Bronchial epithelial cell (primary cell): Measurements from ENCODE around the gene RHOD. TPM values are rescaled to one million over a fixed set of nuclear protein-coding genes. Genes with fewer than 3 reads are reported as not detected.

Experiments
- DNase-seq: peaks from one replicate; pipeline ENCODE4 v3.0.0-alpha.2; 2010; ENCODE audit warnings: low read depth
- FAIRE-seq: peaks from 2 replicates; lab custom pipeline; 2011; peaks lifted over from hg19 to GRCh38; lab: Jason Lieb, UNC
- H3K27me3 ChIP-seq: 2 replicates; pipeline ENCODE4 v1.5.1; 2011; ENCODE audit warnings: low read length; ENCODE audit not compliant: control insufficient read depth, insufficient read depth
- H3K36me3 ChIP-seq: 2 replicates; pipeline ENCODE4 v1.5.1; 2011; ENCODE audit warnings: low read length; ENCODE audit not compliant: control insufficient read depth, insufficient read depth
- H3K4me3 ChIP-seq: 2 replicates; pipeline ENCODE4 v1.5.1; 2011; ENCODE audit warnings: mild to moderate bottlenecking, low read depth, low read length, control low read depth
- total RNA-seq: library from RNA; depleted of rRNA; stranded (reverse); fragments of >200 nt; gene quantifications from 2 replicates; pipeline ENCODE4 v1.2.1, GENCODE V29; 2014
- TF ChIP-seq, protein P1 (sequence below): IDR thresholded peaks from 2 replicates; pipeline ENCODE4 v1.5.1; 2011; ENCODE audit warnings: mild to moderate bottlenecking, moderate library complexity, low read length, control low read depth, inconsistent platforms; ENCODE audit not compliant: insufficient read depth, severe bottlenecking

RHOD gene
- total RNA-seq, 1 donor from 2014 or later, result 222 TPM

DNA sequence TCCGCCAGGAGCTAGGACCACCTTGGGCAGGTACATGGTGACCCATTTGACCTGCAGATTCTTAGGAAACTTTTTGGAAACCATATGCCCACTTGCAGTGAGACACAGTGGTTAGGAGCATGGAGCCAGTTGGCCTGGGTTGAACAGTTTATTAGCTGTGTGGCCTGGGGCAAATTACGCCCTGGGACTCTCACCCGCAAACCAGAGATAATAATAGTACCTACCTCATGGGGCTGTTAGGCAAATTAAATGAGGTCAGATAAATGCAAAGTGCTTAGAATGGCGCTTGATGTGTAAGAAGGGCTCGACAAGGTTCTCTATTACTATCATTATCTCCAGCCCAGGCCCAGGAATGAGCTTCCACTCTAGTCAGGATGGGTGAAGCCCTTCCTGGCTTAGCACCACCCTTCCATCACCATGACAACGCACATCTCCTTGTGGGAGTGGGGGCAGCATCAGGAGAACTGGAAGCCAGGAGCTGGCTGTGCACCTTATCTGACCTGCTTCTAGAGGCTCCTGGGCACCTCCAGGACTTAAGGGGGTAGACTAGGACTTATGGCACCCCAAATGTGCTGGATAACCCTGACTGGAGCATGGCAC is 28.6 kb upstream of the RHOD start:
- no peak for FAIRE-seq

GRCh38 chr11:67029146-67029545 is 27.5 kb upstream of the RHOD start:
- Histone ChIP-seq H3K4me3 (no peak overlapping the region), H3K27me3 (no peaks in the 10 kb centered on the region), H3K36me3 (no peaks in the 10 kb centered on the region)
- DNase-seq, result no peak
- FAIRE-seq, result no peak
- TF ChIP-seq, protein P1, sequence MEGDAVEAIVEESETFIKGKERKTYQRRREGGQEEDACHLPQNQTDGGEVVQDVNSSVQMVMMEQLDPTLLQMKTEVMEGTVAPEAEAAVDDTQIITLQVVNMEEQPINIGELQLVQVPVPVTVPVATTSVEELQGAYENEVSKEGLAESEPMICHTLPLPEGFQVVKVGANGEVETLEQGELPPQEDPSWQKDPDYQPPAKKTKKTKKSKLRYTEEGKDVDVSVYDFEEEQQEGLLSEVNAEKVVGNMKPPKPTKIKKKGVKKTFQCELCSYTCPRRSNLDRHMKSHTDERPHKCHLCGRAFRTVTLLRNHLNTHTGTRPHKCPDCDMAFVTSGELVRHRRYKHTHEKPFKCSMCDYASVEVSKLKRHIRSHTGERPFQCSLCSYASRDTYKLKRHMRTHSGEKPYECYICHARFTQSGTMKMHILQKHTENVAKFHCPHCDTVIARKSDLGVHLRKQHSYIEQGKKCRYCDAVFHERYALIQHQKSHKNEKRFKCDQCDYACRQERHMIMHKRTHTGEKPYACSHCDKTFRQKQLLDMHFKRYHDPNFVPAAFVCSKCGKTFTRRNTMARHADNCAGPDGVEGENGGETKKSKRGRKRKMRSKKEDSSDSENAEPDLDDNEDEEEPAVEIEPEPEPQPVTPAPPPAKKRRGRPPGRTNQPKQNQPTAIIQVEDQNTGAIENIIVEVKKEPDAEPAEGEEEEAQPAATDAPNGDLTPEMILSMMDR, result no peak

More for the DNA sequence above, 28.6 kb upstream of the RHOD start:
- Histone ChIP-seq H3K27me3 (no peaks in the 10 kb centered on the region), H3K36me3 (no peaks in the 10 kb centered on the region), H3K4me3 (no peak overlapping the region)
- DNase-seq, result peak; percentile 24
- TF ChIP-seq, protein P1, result no peak

- DNase-seq, result no peak
- Histone ChIP-seq H3K4me3 (no peak overlapping the region), H3K27me3 (no peaks in the 10 kb centered on the region), H3K36me3 (no peaks in the 10 kb centered on the region)
- TF ChIP-seq, protein P1, result no peak
- no peak for FAIRE-seq
These were observed 25.7 kb upstream of the RHOD start for GRCh38 chr11:67030976-67031375.

GRCh38 chr11:67031791-67032561 is 24.7 kb upstream of the RHOD start:
- FAIRE-seq, result no peak
- Histone ChIP-seq H3K4me3 (no peak overlapping the region), H3K36me3 (no peaks in the 10 kb centered on the region), H3K27me3 (no peaks in the 10 kb centered on the region)
- TF ChIP-seq, protein P1, result no peak
- no peak for DNase-seq

- peak; percentile 70 for DNase-seq
- no peak overlapping the region for H3K4me3 ChIP-seq
- no peaks in the 10 kb centered on the region for H3K27me3 ChIP-seq
- no peak for FAIRE-seq
- TF ChIP-seq, protein P1, result no peak
- no peaks in the 10 kb centered on the region for H3K36me3 ChIP-seq
These were observed 23.7 kb upstream of the RHOD start for GRCh38 chr11:67032830-67033551.
